Measurements from ENCODE around the gene PLXNA2. TPM values are rescaled to one million over a fixed set of nuclear protein-coding genes. Genes with fewer than 3 reads are reported as not detected.

PLXNA2 gene
- total RNA-seq (2021; fragmentation: NEBNext Ultra II Directional; extraction: Animal tissue kit (Norgen Biotek cat#: 25700)) (1.5 and 2.0 TPM in 2 replicates), polyA plus RNA-seq (2011; rRNA removed) (0.33 and 0.71 TPM in 2 replicates), polyA minus RNA-seq (2011; rRNA and poly(A)+ RNA removed) (1.0 and 1.5 TPM in 2 replicates)
- polyA plus RNA-seq (2011; cell fraction: cytosol; rRNA removed) = 0.47 TPM
- 1.8 TPM for polyA plus RNA-seq (2011; cell fraction: nucleus; rRNA removed)
- 0.53 to 0.99 TPM (median 0.61 TPM) in 4 replicates for polyA plus RNA-seq (2012, experiment 1 of 2)
- polyA plus RNA-seq (2012, experiment 2 of 2) = 0.34 TPM
- polyA plus RNA-seq (2013, experiment 1 of 2) = 0.65 TPM
- polyA plus RNA-seq (2013, experiment 2 of 2) = 0.48 TPM
- 0.44 TPM for polyA minus RNA-seq (2011; cell fraction: cytosol; rRNA and poly(A)+ RNA removed)
- polyA minus RNA-seq (2011; cell fraction: nucleus; rRNA and poly(A)+ RNA removed) = 2.5 TPM
- long read RNA-seq, experiment 1, partial matches to known transcripts = 0 of 1 reads
- long read RNA-seq, experiment 1, other reads (novel, unspliced or antisense) = 1 of 1 reads
- long read RNA-seq, experiment 2 = 0 reads

GRCh38 chr1:208243967-208244916 is at the start of gene PLXNA2:
Gene PLXNA2 (minus strand): TSS chr1:208244384. CDS start chr1:208217922, 26,462 bp downstream.
- POLR2A ChIA-PET (ENCODE audit: partially characterized antibody) = interaction anchor here (1.1 to 3.1 kb wide), 2 partner anchors 8 to 11 kb away, joined by 3 to 8 read pairs; no protein-coding TSS in a partner anchor
- Histone ChIP-seq H2BK5ac (ENCODE audit: low read depth, low read length) (no peak within 1 kb of the TSS), H3K79me2 (ENCODE audit: control insufficient read depth in 1 of 2, insufficient read depth in 2 of 2, low read length in 2 of 2) (no peaks in the 10 kb centered on the region), H2BK12ac (ENCODE audit: low read depth, low read length) (no peak within 1 kb of the TSS), H3K18ac (ENCODE audit: extremely low read depth, low read length) (no peak within 1 kb of the TSS; the same call in 1 of the 2 replicates), H3K36me3 (ENCODE audit: control insufficient read depth in 2 of 4, insufficient read depth in 4 of 4, low read length in 3 of 4) (no peaks in the 10 kb centered on the region), H3K4me3 (ENCODE audit: extremely low read depth in 1 of 4, insufficient read depth in 2 of 4, low read depth in 3 of 4, low read length in 4 of 4) (peak within 1 kb of the TSS; percentile 56 to 74 (median 66)), H3K56ac (replicated peaks; ENCODE audit: insufficient read length, low read depth, low read length) (no peak within 1 kb of the TSS), H3K4me2 (ENCODE audit: insufficient read depth in 1 of 2, low read depth in 2 of 2, low read length in 2 of 2) (peak within 1 kb of the TSS; percentile 78 to 98), H4K20me1 (replicated peaks in 1 of 2; ENCODE audit: control insufficient read depth in 1 of 2, insufficient read depth in 2 of 2, low read length in 2 of 2) (peaks cover 0 to 8% of the 10 kb centered on the region in 2 experiments), H3K79me1 (ENCODE audit: low read depth, low read length) (no peaks in the 10 kb centered on the region), H3K4me1 (replicated peaks in 1 of 4; ENCODE audit: control insufficient read depth in 3 of 4, insufficient read depth in 4 of 4, low read length in 3 of 4) (peaks cover 0 to 13% (median 5%) of the 10 kb centered on the region in 4 experiments; a peak in 5 of 7 replicates), H4K91ac (replicated peaks; ENCODE audit: insufficient read length, low read length) (no peak within 1 kb of the TSS), H2AFZ (ENCODE audit: low read length) (peak within 1 kb of the TSS; percentile 64; the same call in 1 of the 2 replicates), H2AK5ac (ENCODE audit: low read depth, low read length) (no peak within 1 kb of the TSS), H3K23me2 (ENCODE audit: low read depth, low read length) (peaks cover 20% of the 10 kb centered on the region; the same call in 1 of the 2 replicates), H2BK120ac (replicated peaks; ENCODE audit: low read depth, low read length) (no peak within 1 kb of the TSS), H3K4ac (replicated peaks; ENCODE audit: insufficient read length, low read depth, low read length) (no peak within 1 kb of the TSS), H3K23ac (ENCODE audit: insufficient read length) (no peak within 1 kb of the TSS), H2BK20ac (ENCODE audit: low read length) (no peak within 1 kb of the TSS), H3K27me3 (replicated peaks in 1 of 4; ENCODE audit: control insufficient read depth in 3 of 4, extremely low read depth in 1 of 4, insufficient read depth in 3 of 4, low read length in 3 of 4) (peaks cover 16 to 44% (median 37%) of the 10 kb centered on the region in 4 experiments), H3K27ac (ENCODE audit: low read depth, low read length) (no peak within 1 kb of the TSS), H3K9ac (replicated peaks in 1 of 4; ENCODE audit: extremely low read depth in 1 of 4, low read depth in 3 of 4, low read length in 3 of 4) (peak within 1 kb of the TSS in 3 of 4 experiments; percentile 13 to 68 (median 42); a peak in 3 of 7 replicates), H4K8ac (ENCODE audit: extremely low read depth, insufficient read depth, low read length) (peak within 1 kb of the TSS; percentile 26; the same call in 1 of the 2 replicates), H3K9me3 (ENCODE audit: insufficient read depth in 2 of 2, low read depth in 1 of 2, low read length in 1 of 2) (no peaks in the 10 kb centered on the region), H4K5ac (ENCODE audit: insufficient read length, low read depth, low read length) (no peak within 1 kb of the TSS), H2BK15ac (ENCODE audit: low read length) (no peak within 1 kb of the TSS), H3K14ac (ENCODE audit: insufficient read length) (no peak within 1 kb of the TSS)
- FAIRE-seq (no peak), DNase-seq (ENCODE audit: low read depth in 1 of 2, low spot score in 2 of 2) (peak in 1 of 2 experiments; percentile 82)
- CTCF ChIA-PET (ENCODE audit: partially characterized antibody) = interaction anchor here (0.5 to 16.9 kb wide), 76 partner anchors 8 to 963 kb away, joined by 3 to 315 read pairs (median 4); no protein-coding TSS in a partner anchor
- WGBS, 2 experiments (ENCODE audit: extremely low coverage in 1 of 2, insufficient coverage in 1 of 2, insufficient read length in 1 of 2, insufficient replicate concordance in 2 of 2, low coverage in 1 of 2, low lambda C conversion rate in 2 of 2, missing lambda C conversion rate in 1 of 2) = 2% methylated on average over 28 of the region's 78 CpGs; no CpG with 5 or more reads in 1 of the 2 experiments
- peak; percentile 69 for TF ChIP-seq ASH2L (IDR thresholded peaks at IDR 0.05; ENCODE audit: low read length)
- TF ChIP-seq RBBP5 (IDR thresholded peaks at IDR 0.05; ENCODE audit: borderline replicate concordance, low read depth, low read length) = no peak
- TF ChIP-seq KDM4A (IDR thresholded peaks at IDR 0.05; ENCODE audit: low read depth, low read length, severe bottlenecking) = peak; percentile 41
- TF ChIP-seq CBX8 (IDR thresholded peaks at IDR 0.05; ENCODE audit: borderline replicate concordance, low read depth, low read length) = no peak
- TF ChIP-seq SIN3A (conservative IDR thresholded peaks at IDR 0.05 in 1 of 2, IDR thresholded peaks at IDR 0.05 in 1 of 2; ENCODE audit: low read depth in 1 of 2, low read length in 2 of 2) = peak; percentile 63 to 84; a peak in 2 of 4 replicates
- TF ChIP-seq HDAC2 (IDR thresholded peaks at IDR 0.05; ENCODE audit: borderline replicate concordance in 1 of 2, low read depth in 2 of 2, low read length in 2 of 2) = peak in 1 of 2 experiments; percentile 13; a peak in 1 of 4 replicates
- TF ChIP-seq BACH1 (IDR thresholded peaks at IDR 0.05; ENCODE audit: low read length) = no peak
